Measurements from ENCODE around the gene SPTLC3. TPM values are rescaled to one million over a fixed set of nuclear protein-coding genes. Genes with fewer than 3 reads are reported as not detected.

The SPTLC3 gene
- total RNA-seq, 4 donors from 2014 or later = 6.4 to 10.9 (median 7.7) TPM

- no peak for TF ChIP-seq CTCF (IDR thresholded peaks at IDR 0.05; ENCODE audit: low read depth)
Measured at GRCh38 chr20:12977328-12978125, 31.2 kb upstream of the SPTLC3 start.

- TF ChIP-seq CTCF (IDR thresholded peaks at IDR 0.05; ENCODE audit: low read depth) = no peak
Measured at GRCh38 chr20:12978126-12978394, 30.7 kb upstream of the SPTLC3 start.

GRCh38 chr20:12978613-12979495, 29.9 kb upstream of the SPTLC3 start:
- no peak for TF ChIP-seq CTCF (IDR thresholded peaks at IDR 0.05; ENCODE audit: low read depth)

GRCh38 chr20:12982098-12982497, 26.7 kb upstream of the SPTLC3 start:
- TF ChIP-seq CTCF (IDR thresholded peaks at IDR 0.05; ENCODE audit: low read depth) = no peak

- TF ChIP-seq CTCF (IDR thresholded peaks at IDR 0.05; ENCODE audit: low read depth) = no peak
Measured at GRCh38 chr20:12984069-12984765, 24.6 kb upstream of the SPTLC3 start.

DNA sequence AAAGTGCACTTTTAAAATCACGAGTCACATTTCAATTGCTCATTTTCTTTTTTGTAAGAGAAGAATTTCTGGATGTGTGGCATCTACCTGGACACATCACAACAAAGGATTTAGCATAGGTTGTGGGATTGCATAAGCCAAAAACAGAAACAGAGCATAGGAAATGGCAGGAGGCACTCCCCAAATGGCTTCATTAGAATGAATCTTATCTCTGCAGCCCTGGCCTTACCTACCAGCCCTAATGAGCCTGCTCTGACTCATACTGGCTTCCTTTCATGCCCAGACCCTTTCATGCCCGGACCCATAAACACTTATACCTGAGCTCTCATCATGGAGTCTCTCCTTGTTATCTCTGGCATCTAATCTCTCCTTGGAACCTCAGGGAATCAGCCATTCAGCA, 23.9 kb upstream of the SPTLC3 start:
- no peak for TF ChIP-seq CTCF (IDR thresholded peaks at IDR 0.05; ENCODE audit: low read depth)

- no peak for TF ChIP-seq CTCF (IDR thresholded peaks at IDR 0.05; ENCODE audit: low read depth)
Measured at GRCh38 chr20:12987261-12987660, 21.5 kb upstream of the SPTLC3 start.

Measured in subcutaneous adipose tissue (tissue), 4 donors.